Smooth muscle cell (in vitro differentiated cells): Measurements from ENCODE around the gene CTTNBP2NL. TPM values are rescaled to one million over a fixed set of nuclear protein-coding genes. Genes with fewer than 3 reads are reported as not detected.
A peak's percentile ranks its signal among the peaks of the same experiment; 100 is the strongest.
"Not testable (repeated sequence)": the region's sequence is repeated elsewhere in the genome, so short reads cannot be mapped to it uniquely, and the experiment has no call there.

ENCODE experiments used
- DNase-seq: peaks from one replicate; lab custom pipeline; 2025; ENCODE audit not compliant: unreplicated experiment; lab: John Stamatoyannopoulos, UW
- H2AFZ ChIP-seq: fragments of 200-600 bp; sonication (generic); 2 replicates; pipeline ENCODE4 v1.6.0; 2016; ENCODE audit warnings: antibody characterized with exemption, low read depth, mild to moderate bottlenecking
- H3F3A ChIP-seq: fragments of 200-600 bp; sonication (generic); 2 replicates; pipeline ENCODE4 v1.6.0; 2017; ENCODE audit warnings: antibody characterized with exemption, low read depth
- H3K27ac ChIP-seq: fragments of 200-600 bp; sonication (generic); 2 replicates; pipeline ENCODE4 v1.5.1; 2016; ENCODE audit warnings: low read depth, mild to moderate bottlenecking
- H3K27me3 ChIP-seq: fragments of 200-600 bp; sonication (generic); 2 replicates; pipeline ENCODE4 v1.6.1; 2016; ENCODE audit warnings: low read depth, mild to moderate bottlenecking
- H3K36me3 ChIP-seq: fragments of 200-600 bp; sonication (generic); 2 replicates; pipeline ENCODE4 v1.5.1; 2016; ENCODE audit warnings: low read depth
- H3K4me1 ChIP-seq: fragments of 200-600 bp; sonication (generic); 2 replicates; pipeline ENCODE4 v1.5.1; 2016; ENCODE audit warnings: low read depth
- H3K4me2 ChIP-seq: fragments of 200-600 bp; sonication (generic); 2 replicates; pipeline ENCODE4 v1.6.0; 2016; ENCODE audit warnings: mild to moderate bottlenecking
- H3K4me3 ChIP-seq: fragments of 200-600 bp; sonication (generic); 2 replicates; pipeline ENCODE4 v1.5.1; 2016; ENCODE audit warnings: mild to moderate bottlenecking
- H3K79me2 ChIP-seq: fragments of 200-600 bp; sonication (generic); 2 replicates; pipeline ENCODE4 v1.6.0; 2016; ENCODE audit warnings: low read depth, mild to moderate bottlenecking
- H3K9ac ChIP-seq: fragments of 200-600 bp; sonication (generic); 2 replicates; pipeline ENCODE4 v1.6.0; 2016; ENCODE audit warnings: low read depth
- H3K9me3 ChIP-seq: fragments of 200-600 bp; sonication (generic); replicated peaks from 2 replicates; pipeline ENCODE4 v1.5.1; 2016; ENCODE audit warnings: low read depth
- H4K20me1 ChIP-seq: fragments of 200-600 bp; sonication (generic); 2 replicates; pipeline ENCODE4 v1.6.0; 2016; ENCODE audit warnings: low read depth
- WGBS: methylation state at CpG from one replicate; pipeline ENCODE4 v1.1.7; 2016; ENCODE audit warnings: low lambda C conversion rate; 5-methylcytosine and 5-hydroxymethylcytosine counted together
- polyA plus RNA-seq: library from polyadenylated mRNA; unstranded; fragments of >200 nt; fragmentation: Nextera tagmentation; extraction: Ambion mirVana; gene quantifications from 2 replicates; pipeline ENCODE4 v1.2.1, GENCODE V29; 2016
- total RNA-seq: library from RNA; depleted of rRNA; stranded (reverse); fragments of >200 nt; gene quantifications from 2 replicates; pipeline ENCODE4 v1.2.3, GENCODE V29; 2014
- TF ChIP-seq, protein P1 (sequence below): fragments of 200-600 bp; sonication (generic); IDR thresholded peaks from 2 replicates; pipeline ENCODE4 v1.5.1; 2017; ENCODE audit warnings: borderline replicate concordance, mild to moderate bottlenecking, antibody characterized with exemption; ENCODE audit not compliant: insufficient read depth, poor library complexity, severe bottlenecking

Gene CTTNBP2NL
- total and polyA plus RNA-seq, 2 experiments from 2014 or later, result 10.4 to 19.7 TPM

DNA sequence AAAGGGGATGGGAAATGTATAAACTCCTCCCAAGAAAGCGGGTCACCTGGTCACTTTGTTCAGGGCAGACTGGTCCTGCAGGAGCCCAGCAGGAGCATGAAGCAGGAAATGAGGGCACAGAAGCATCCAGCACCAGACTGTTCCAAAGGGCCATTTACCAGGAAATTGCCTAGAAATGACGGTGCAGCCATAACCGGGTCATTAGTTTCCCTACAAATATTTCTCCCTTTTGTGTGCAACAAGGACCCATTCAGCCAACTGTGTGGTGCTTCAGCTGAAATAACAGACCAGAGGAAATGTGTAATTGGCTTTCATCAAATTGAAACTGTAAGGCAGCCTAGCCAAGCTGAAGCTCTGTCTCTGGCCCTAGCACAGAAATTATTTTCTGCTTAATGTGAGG lies 7.6 kb upstream of the CTTNBP2NL start:
- no peaks in the 10 kb centered on the region for H3K4me1 ChIP-seq
- H4K20me1 ChIP-seq, result no peaks in the 10 kb centered on the region
- no peak overlapping the region for H3K27ac ChIP-seq
- no peak overlapping the region for H3K4me3 ChIP-seq
- TF ChIP-seq, protein P1, sequence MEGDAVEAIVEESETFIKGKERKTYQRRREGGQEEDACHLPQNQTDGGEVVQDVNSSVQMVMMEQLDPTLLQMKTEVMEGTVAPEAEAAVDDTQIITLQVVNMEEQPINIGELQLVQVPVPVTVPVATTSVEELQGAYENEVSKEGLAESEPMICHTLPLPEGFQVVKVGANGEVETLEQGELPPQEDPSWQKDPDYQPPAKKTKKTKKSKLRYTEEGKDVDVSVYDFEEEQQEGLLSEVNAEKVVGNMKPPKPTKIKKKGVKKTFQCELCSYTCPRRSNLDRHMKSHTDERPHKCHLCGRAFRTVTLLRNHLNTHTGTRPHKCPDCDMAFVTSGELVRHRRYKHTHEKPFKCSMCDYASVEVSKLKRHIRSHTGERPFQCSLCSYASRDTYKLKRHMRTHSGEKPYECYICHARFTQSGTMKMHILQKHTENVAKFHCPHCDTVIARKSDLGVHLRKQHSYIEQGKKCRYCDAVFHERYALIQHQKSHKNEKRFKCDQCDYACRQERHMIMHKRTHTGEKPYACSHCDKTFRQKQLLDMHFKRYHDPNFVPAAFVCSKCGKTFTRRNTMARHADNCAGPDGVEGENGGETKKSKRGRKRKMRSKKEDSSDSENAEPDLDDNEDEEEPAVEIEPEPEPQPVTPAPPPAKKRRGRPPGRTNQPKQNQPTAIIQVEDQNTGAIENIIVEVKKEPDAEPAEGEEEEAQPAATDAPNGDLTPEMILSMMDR, result no peak
- H3K79me2 ChIP-seq, result no peaks in the 10 kb centered on the region
- no peak for DNase-seq
- H3K4me2 ChIP-seq, result no peak overlapping the region
- no peaks in the 10 kb centered on the region for H3K9me3 ChIP-seq
- no peak overlapping the region for H3K9ac ChIP-seq
- no peaks in the 10 kb centered on the region for H3K27me3 ChIP-seq
- H3K36me3 ChIP-seq, result no peaks in the 10 kb centered on the region
- no peak overlapping the region for H2AFZ ChIP-seq
- WGBS, result 81% methylated on average over 3 of the region's 3 CpGs
- peaks cover 5% of the 10 kb centered on the region for H3F3A ChIP-seq

DNA sequence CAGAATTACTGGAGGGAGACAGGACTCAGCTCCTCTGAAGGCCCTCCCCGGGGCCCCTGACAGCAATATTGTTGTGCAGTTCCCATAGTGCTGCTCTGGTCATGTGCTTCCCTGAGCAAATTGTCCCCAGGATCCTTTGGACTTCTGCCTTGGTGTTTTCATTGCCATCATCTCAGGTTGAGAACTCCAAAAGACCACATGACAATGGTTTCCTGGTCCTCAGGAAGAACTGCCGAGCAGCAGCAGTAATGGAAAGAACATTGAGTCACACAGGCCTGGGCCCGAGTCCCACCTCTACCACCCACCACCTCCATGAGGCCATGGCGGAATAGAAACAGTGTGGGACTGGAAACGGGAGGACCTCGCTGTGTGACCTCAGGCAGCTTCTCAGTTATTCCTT lies 6.3 kb upstream of the CTTNBP2NL start:
- H2AFZ ChIP-seq, result no peak overlapping the region
- TF ChIP-seq, protein P1, result no peak
- H3K27ac ChIP-seq, result no peak overlapping the region
- no peak overlapping the region for H3K4me3 ChIP-seq
- no peaks in the 10 kb centered on the region for H3K79me2 ChIP-seq
- no peaks in the 10 kb centered on the region for H4K20me1 ChIP-seq
- no peak for DNase-seq
- H3K4me2 ChIP-seq, result no peak overlapping the region
- no peak overlapping the region for H3K9ac ChIP-seq
- 83% methylated on average over 6 of the region's 6 CpGs for WGBS
- H3K4me1 ChIP-seq, result peaks cover under 1% of the 10 kb centered on the region
- H3K36me3 ChIP-seq, result no peaks in the 10 kb centered on the region
- no peaks in the 10 kb centered on the region for H3K27me3 ChIP-seq
- peaks cover 13% of the 10 kb centered on the region for H3F3A ChIP-seq
- H3K9me3 ChIP-seq, result no peaks in the 10 kb centered on the region

DNA sequence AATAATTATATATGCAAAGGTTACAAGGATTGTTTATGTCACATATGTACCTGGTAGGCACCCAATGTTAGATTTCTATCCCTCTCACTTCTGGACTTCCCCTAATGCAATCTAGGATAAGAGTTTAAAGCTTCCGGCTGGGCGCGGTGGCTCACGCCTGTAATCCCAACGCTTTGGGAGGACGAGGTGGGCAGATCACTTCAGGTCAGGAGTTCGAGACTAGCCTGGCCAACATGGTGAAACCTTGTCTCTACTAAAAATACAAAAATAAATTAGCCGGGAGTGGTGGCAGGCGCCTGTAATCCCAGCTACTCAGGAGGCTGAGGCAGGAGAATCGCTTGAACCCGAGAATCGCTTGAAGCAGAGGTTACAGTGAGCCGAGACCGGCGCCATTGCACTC lies 5.7 kb upstream of the CTTNBP2NL start:
- 82% methylated on average over 15 of the region's 15 CpGs for WGBS
- not testable (repeated sequence) for H3K9me3 ChIP-seq, H3K27me3 ChIP-seq, H4K20me1 ChIP-seq, H3K36me3 ChIP-seq, H3K9ac ChIP-seq, H3K4me1 ChIP-seq, H3K27ac ChIP-seq, H2AFZ ChIP-seq, H3K4me3 ChIP-seq, H3K79me2 ChIP-seq, DNase-seq
- Histone ChIP-seq H3K4me2 (peak overlapping the region; percentile 93), H3F3A (peaks cover 19% of the 10 kb centered on the region)

DNA sequence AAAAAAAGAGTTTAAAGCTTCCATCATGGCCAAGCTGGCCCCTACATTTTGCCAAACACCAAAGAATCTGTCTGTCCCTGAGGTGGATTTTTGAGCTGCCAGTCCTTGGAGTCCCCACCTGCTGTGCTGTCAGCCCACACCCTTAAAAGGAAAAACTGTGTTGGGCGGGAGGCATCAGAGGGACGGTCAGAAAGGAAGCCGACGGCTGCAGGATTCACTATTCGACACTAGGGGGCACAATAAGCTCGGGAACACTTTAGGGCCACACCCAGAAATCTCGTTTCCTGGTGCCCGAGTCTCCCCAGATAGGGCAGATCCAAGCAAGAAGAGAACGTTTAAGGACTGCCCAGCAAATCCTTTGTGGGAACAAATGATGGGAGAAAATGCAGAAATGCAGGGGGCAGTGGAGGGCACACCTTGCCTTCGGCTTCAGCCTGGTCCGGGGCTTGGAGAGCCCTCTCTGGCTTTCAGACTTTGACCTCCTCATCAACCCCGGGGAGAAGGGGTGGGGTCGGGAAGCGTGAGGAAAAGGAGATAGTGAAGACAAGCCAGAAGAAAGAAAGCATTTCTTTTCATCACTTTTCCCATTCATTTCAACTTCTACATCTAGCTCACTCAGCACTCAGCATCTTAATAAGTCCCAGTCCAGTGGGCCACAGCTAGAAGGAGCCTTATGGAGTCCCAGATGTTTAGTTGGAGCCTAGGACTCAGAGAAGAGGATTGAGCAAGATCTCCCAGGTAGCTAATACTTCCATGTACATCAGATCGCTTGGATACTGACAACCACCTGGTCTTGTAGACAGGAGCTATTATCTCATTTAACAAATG lies 5.0 kb upstream of the CTTNBP2NL start:
- peak; percentile 47 for DNase-seq
- Histone ChIP-seq H3K79me2 (no peaks in the 10 kb centered on the region), H3K4me3 (peak overlapping the region; percentile 59), H3K9ac (no peak overlapping the region), H3K4me1 (peaks cover 9% of the 10 kb centered on the region), H3K27me3 (no peaks in the 10 kb centered on the region), H3F3A (peaks cover 21% of the 10 kb centered on the region), H3K36me3 (no peaks in the 10 kb centered on the region), H3K27ac (no peak overlapping the region), H3K4me2 (peak overlapping the region; percentile 93), H4K20me1 (no peaks in the 10 kb centered on the region), H3K9me3 (no peaks in the 10 kb centered on the region), H2AFZ (peak overlapping the region; percentile 98)
- 7% methylated on average over 15 of the region's 15 CpGs for WGBS
- TF ChIP-seq, protein P1, result peak; percentile 94
